Endodermal cell (in vitro differentiated cells): ENCODE data around the gene CDKN1A. TPM values are rescaled to one million over a fixed set of nuclear protein-coding genes. Genes with fewer than 3 reads are reported as not detected.

Experiments
- DNase-seq: peaks from one replicate; pipeline ENCODE4 v3.0.0-alpha.2; 2017
- H3K27ac ChIP-seq: 2 replicates; pipeline ENCODE4 v1.5.1; 2013; ENCODE audit warnings: mild to moderate bottlenecking, low read depth, low read length, moderate library complexity
- H3K27me3 ChIP-seq: 2 replicates; pipeline ENCODE4 v1.6.1; 2013; ENCODE audit warnings: mild to moderate bottlenecking, low read length, moderate library complexity; ENCODE audit not compliant: insufficient read depth, control insufficient read depth, poor library complexity, severe bottlenecking
- H3K36me3 ChIP-seq: 2 replicates; pipeline ENCODE4 v1.7.0; 2013; ENCODE audit warnings: mild to moderate bottlenecking, low read length, moderate library complexity; ENCODE audit not compliant: control insufficient read depth, insufficient read depth
- H3K4me1 ChIP-seq: one replicate; pipeline ENCODE4 v1.7.0; 2013; ENCODE audit warnings: low read length; ENCODE audit not compliant: control insufficient read depth, insufficient read depth
- H3K4me3 ChIP-seq: 2 replicates; pipeline ENCODE4 v1.5.1; 2013; ENCODE audit warnings: mild to moderate bottlenecking, low read length, moderate library complexity
- H3K9ac ChIP-seq: 2 replicates; pipeline ENCODE4 v1.6.1; 2013; ENCODE audit warnings: mild to moderate bottlenecking, low read length, moderate library complexity; ENCODE audit not compliant: poor library complexity, severe bottlenecking; ENCODE audit errors: extremely low read depth
- H3K9me3 ChIP-seq: 2 replicates; pipeline ENCODE4 v1.6.1; 2013; ENCODE audit warnings: mild to moderate bottlenecking, low read length, moderate library complexity; ENCODE audit not compliant: control insufficient read depth
- H3K27ac Mint-ChIP-seq: 2 replicates; pipeline ENCODE4 v1.8.0; 2020; ENCODE audit warnings: mixed read lengths
- H3K27me3 Mint-ChIP-seq: 2 replicates; pipeline ENCODE4 v1.8.0; 2021; ENCODE audit warnings: mild to moderate bottlenecking, mixed read lengths; ENCODE audit not compliant: insufficient read depth
- H3K36me3 Mint-ChIP-seq: 2 replicates; pipeline ENCODE4 v1.8.0; 2020; ENCODE audit warnings: low read depth, mixed read lengths
- H3K4me1 Mint-ChIP-seq: 2 replicates; pipeline ENCODE4 v1.8.0; 2020; ENCODE audit warnings: mixed read lengths
- H3K4me3 Mint-ChIP-seq: 2 replicates; pipeline ENCODE4 v1.8.0; 2020; ENCODE audit warnings: mild to moderate bottlenecking, moderate library complexity, mixed read lengths
- H3K9me3 Mint-ChIP-seq: 2 replicates; pipeline ENCODE4 v1.8.0; 2020; ENCODE audit warnings: mild to moderate bottlenecking, mixed read lengths
- CTCF ChIP-seq: fragments of 200-600 bp; sonication (generic); conservative IDR thresholded peaks from 2 replicates; pipeline ENCODE4 v1.5.0; 2021; ENCODE audit warnings: antibody characterized with exemption, mild to moderate bottlenecking
- WGBS, 2 experiments: methylation state at CpG; one replicate each; pipeline versions ENCODE4 v1.1.5 to v1.1.7; 2013; ENCODE audit warnings: missing lambda C conversion rate in 2 of 2, mixed read lengths in 1 of 2; ENCODE audit not compliant: insufficient coverage in 1 of 2, insufficient read length in 1 of 2; 5-methylcytosine and 5-hydroxymethylcytosine counted together
- total RNA-seq, 2 donors: library from RNA; stranded (reverse); fragmentation: NEBNext Ultra II Directional in 1 of 2; extraction: Animal tissue kit (Norgen Biotek cat#: 25700) in 1 of 2; gene quantifications; 2 replicates in 1 of 2; 3 replicates in 1 of 2; pipeline ENCODE4 v1.2.1, GENCODE V29; 2021

CDKN1A gene
- total RNA-seq, 2 donors from 2014 or later = 1.9 to 3.7 TPM

GRCh38 chr6:36665180-36665579, 13.3 kb upstream of the CDKN1A start:
- no peak for DNase-seq
- peaks cover 12% of the 10 kb centered on the region for H3K4me1 Mint-ChIP-seq
- Histone ChIP-seq H3K9ac (no peak overlapping the region), H3K4me1 (peaks cover 5% of the 10 kb centered on the region), H3K9me3 (no peaks in the 10 kb centered on the region), H3K27me3 (no peaks in the 10 kb centered on the region), H3K36me3 (no peaks in the 10 kb centered on the region), H3K27ac (no peak overlapping the region), H3K4me3 (no peak overlapping the region)
- H3K27ac Mint-ChIP-seq = no peak overlapping the region
- WGBS, 2 experiments = 95% methylated on average over 3 to 4 of the region's 4 CpGs
- no peaks in the 10 kb centered on the region for H3K36me3 Mint-ChIP-seq
- H3K4me3 Mint-ChIP-seq = no peak overlapping the region
- H3K27me3 Mint-ChIP-seq = peaks cover 10% of the 10 kb centered on the region
- no peaks in the 10 kb centered on the region for H3K9me3 Mint-ChIP-seq
- TF ChIP-seq CTCF = no peak

- Mint-ChIP-seq H3K36me3 (no peaks in the 10 kb centered on the region), H3K4me1 (peaks cover 12% of the 10 kb centered on the region), H3K9me3 (peaks cover 2% of the 10 kb centered on the region), H3K27me3 (peaks cover 6% of the 10 kb centered on the region), H3K27ac (no peak overlapping the region), H3K4me3 (no peak overlapping the region)
- no peak overlapping the region for H3K4me3 ChIP-seq
- no peak for TF ChIP-seq CTCF
- no peak overlapping the region for H3K27ac ChIP-seq
- peak; percentile 51 for DNase-seq
- H3K9ac ChIP-seq = no peak overlapping the region
- H3K36me3 ChIP-seq = no peaks in the 10 kb centered on the region
- peaks cover 5% of the 10 kb centered on the region for H3K4me1 ChIP-seq
- no peaks in the 10 kb centered on the region for H3K9me3 ChIP-seq
- H3K27me3 ChIP-seq = no peaks in the 10 kb centered on the region
- 91 to 94% methylated on average over 2 of the region's 2 CpGs for WGBS, 2 experiments
These were observed 12.2 kb upstream of the CDKN1A start for GRCh38 chr6:36666287-36666686.

GRCh38 chr6:36666826-36667591, 11.5 kb upstream of the CDKN1A start:
- no peaks in the 10 kb centered on the region for H3K27me3 ChIP-seq
- no peak overlapping the region for H3K4me3 Mint-ChIP-seq
- peaks cover 5% of the 10 kb centered on the region for H3K4me1 ChIP-seq
- no peak for TF ChIP-seq CTCF
- 24 to 63% methylated on average over 2 to 9 of the region's 9 CpGs for WGBS, 2 experiments
- peak overlapping the region; percentile 77 for H3K27ac Mint-ChIP-seq
- no peak overlapping the region for H3K9ac ChIP-seq
- no peaks in the 10 kb centered on the region for H3K36me3 Mint-ChIP-seq
- H3K27me3 Mint-ChIP-seq = peaks cover 6% of the 10 kb centered on the region
- DNase-seq = peak; percentile 88
- H3K27ac ChIP-seq = peak overlapping the region; percentile 74
- H3K9me3 ChIP-seq = no peaks in the 10 kb centered on the region
- H3K4me1 Mint-ChIP-seq = peaks cover 12% of the 10 kb centered on the region
- H3K9me3 Mint-ChIP-seq = peaks cover 2% of the 10 kb centered on the region
- H3K4me3 ChIP-seq = no peak overlapping the region
- no peaks in the 10 kb centered on the region for H3K36me3 ChIP-seq
